SK-N-SH treated with all-trans-retinoic acid at 6 μM for 48 hours (cell line): Measurements from ENCODE around the gene ARL15.

ENCODE experiments used
- ATAC-seq: fragments of 200-7000 bp; cut with Tn5 transposase; 3 replicates; pipeline ENCODE4 v1.9.1; 2020; ENCODE audit warnings: mild to moderate bottlenecking, moderate library complexity
- ARNTL ChIP-seq: fragments of 450-650 bp; formaldehyde crosslinking; IDR thresholded peaks from 2 replicates; pipeline ENCODE4 v1.5.0; 2020; ENCODE audit warnings: low read depth, mild to moderate bottlenecking, moderate library complexity, borderline replicate concordance
- BACH2 ChIP-seq: fragments of 250-450 bp; sonication (Bioruptor Pico); IDR thresholded peaks from 2 replicates; pipeline ENCODE4 v1.9.0; 2021; ENCODE audit warnings: mild to moderate bottlenecking, borderline replicate concordance
- CREB5 ChIP-seq: fragments of 250-450 bp; sonication (Bioruptor Pico); IDR thresholded peaks from 2 replicates; pipeline ENCODE4 v1.5.1; 2020; ENCODE audit warnings: low read depth, mild to moderate bottlenecking, moderate library complexity
- CSDC2 ChIP-seq: fragments of 250-450 bp; sonication (Bioruptor Pico); IDR thresholded peaks from 2 replicates; pipeline ENCODE4 v1.5.0; 2020; ENCODE audit warnings: mild to moderate bottlenecking, moderate library complexity
- ESRRG ChIP-seq: fragments of 250-450 bp; sonication (Bioruptor Pico); IDR thresholded peaks from 2 replicates; pipeline ENCODE4 v1.6.1; 2021; ENCODE audit warnings: mild to moderate bottlenecking
- GLIS3 ChIP-seq: fragments of 250-450 bp; sonication (Bioruptor Pico); IDR thresholded peaks from 2 replicates; pipeline ENCODE4 v1.5.0; 2020; ENCODE audit warnings: mild to moderate bottlenecking, moderate library complexity
- ISL1 ChIP-seq: fragments of 250-450 bp; sonication (Bioruptor Pico); IDR thresholded peaks from 2 replicates; pipeline ENCODE4 v2.1.2; 2022; ENCODE audit warnings: mild to moderate bottlenecking, moderate library complexity
- PATZ1 ChIP-seq: fragments of 250-450 bp; sonication (Bioruptor Pico); IDR thresholded peaks from 2 replicates; pipeline ENCODE4 v1.8.0; 2020; ENCODE audit warnings: mild to moderate bottlenecking, moderate library complexity, borderline replicate concordance
- PPARA ChIP-seq: fragments of 250-450 bp; sonication (Bioruptor Pico); IDR thresholded peaks from 2 replicates; pipeline ENCODE4 v1.5.0; 2020; ENCODE audit warnings: mild to moderate bottlenecking, borderline replicate concordance
- RARB ChIP-seq: fragments of 250-450 bp; sonication (Bioruptor Pico); IDR thresholded peaks from 2 replicates; pipeline ENCODE4 v1.8.0; 2021; ENCODE audit warnings: mild to moderate bottlenecking, moderate library complexity
- SNAI2 ChIP-seq: fragments of 250-450 bp; sonication (Bioruptor Pico); IDR thresholded peaks from 2 replicates; pipeline ENCODE4 v1.5.0; 2020; ENCODE audit warnings: mild to moderate bottlenecking, moderate library complexity
- TCF4 ChIP-seq: fragments of 250-450 bp; sonication (Bioruptor Pico); IDR thresholded peaks from 2 replicates; pipeline ENCODE4 v1.8.0; 2021; ENCODE audit warnings: mild to moderate bottlenecking, moderate library complexity, borderline replicate concordance
- TOX ChIP-seq: fragments of 250-450 bp; sonication (Bioruptor Pico); IDR thresholded peaks from 2 replicates; pipeline ENCODE4 v1.8.0; 2021; ENCODE audit warnings: mild to moderate bottlenecking, moderate library complexity, borderline replicate concordance
- ZC3H10 ChIP-seq: fragments of 250-450 bp; sonication (Bioruptor Pico); IDR thresholded peaks from 2 replicates; pipeline ENCODE4 v1.5.1; 2021; ENCODE audit warnings: mild to moderate bottlenecking, moderate library complexity
- ZFP3 ChIP-seq: fragments of 250-450 bp; sonication (Bioruptor Pico); IDR thresholded peaks from 2 replicates; pipeline ENCODE4 v1.5.0; 2020; ENCODE audit warnings: mild to moderate bottlenecking, moderate library complexity
- ZFP30 ChIP-seq: fragments of 450-650 bp; formaldehyde crosslinking; IDR thresholded peaks from 2 replicates; pipeline ENCODE4 v1.5.0; 2022; ENCODE audit warnings: mild to moderate bottlenecking, moderate library complexity
- ZNF565 ChIP-seq: fragments of 450-650 bp; formaldehyde crosslinking; conservative IDR thresholded peaks from 2 replicates; pipeline ENCODE4 v1.5.0; 2020; ENCODE audit warnings: low read depth, mild to moderate bottlenecking, moderate library complexity
- ZNF70 ChIP-seq: fragments of 450-650 bp; formaldehyde crosslinking; IDR thresholded peaks from 2 replicates; pipeline ENCODE4 v1.5.0; 2020; ENCODE audit warnings: mild to moderate bottlenecking, moderate library complexity
- ZNF8 ChIP-seq: fragments of 450-650 bp; formaldehyde crosslinking; IDR thresholded peaks from 2 replicates; pipeline ENCODE4 v1.5.0; 2020; ENCODE audit warnings: mild to moderate bottlenecking, moderate library complexity
- TF ChIP-seq, protein P1 (sequence below): fragments of 250-450 bp; sonication (Bioruptor Pico); IDR thresholded peaks from 2 replicates; pipeline ENCODE4 v1.5.1; 2021; ENCODE audit warnings: mild to moderate bottlenecking, moderate library complexity
- TF ChIP-seq, protein P2 (sequence below): fragments of 250-450 bp; sonication (Bioruptor Pico); IDR thresholded peaks from 2 replicates; pipeline ENCODE4 v1.5.0; 2020; ENCODE audit warnings: mild to moderate bottlenecking, moderate library complexity

The ARL15 gene

GRCh38 chr5:53970475-53970874 is 339.9 kb downstream of the ARL15 start (continued):
- no peak for TF ChIP-seq CREB5 (CRISPR knock-in tag)

- no peak for ATAC-seq
- TF ChIP-seq CREB5 (CRISPR knock-in tag), result no peak
- TF ChIP-seq ISL1, result no peak
These were observed 341.1 kb downstream of the ARL15 start for GRCh38 chr5:53969176-53969730.

DNA sequence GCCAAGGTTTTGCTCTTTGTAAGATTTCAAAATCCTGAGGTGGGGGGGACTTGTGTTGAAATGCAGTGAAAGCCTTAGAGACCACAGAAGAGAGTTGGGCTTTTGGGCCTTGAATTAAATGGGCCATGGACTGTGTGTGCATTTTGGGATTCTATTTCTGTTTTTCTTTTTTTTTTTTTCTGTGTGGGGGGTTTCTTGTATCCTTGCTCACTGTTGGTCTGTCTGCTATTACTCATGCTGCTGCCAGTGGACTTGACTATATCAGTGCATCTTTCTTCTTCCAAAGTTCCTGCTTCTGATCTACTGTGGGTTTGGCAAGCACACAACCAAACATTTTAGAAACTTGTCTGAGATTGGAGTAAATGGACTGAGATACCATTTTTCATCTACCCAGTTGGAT is 344.9 kb downstream of the ARL15 start:
- TF ChIP-seq TCF4 (CRISPR knock-in tag) (no peak), RARB (CRISPR knock-in tag) (no peak), ZNF70 (CRISPR knock-in tag) (no peak), BACH2 (CRISPR knock-in tag) (no peak), ARNTL (CRISPR knock-in tag) (no peak), ZNF8 (CRISPR knock-in tag) (no peak), SNAI2 (no peak), ESRRG (CRISPR knock-in tag) (no peak), ZFP30 (CRISPR knock-in tag) (no peak)
- TF ChIP-seq, protein P1, sequence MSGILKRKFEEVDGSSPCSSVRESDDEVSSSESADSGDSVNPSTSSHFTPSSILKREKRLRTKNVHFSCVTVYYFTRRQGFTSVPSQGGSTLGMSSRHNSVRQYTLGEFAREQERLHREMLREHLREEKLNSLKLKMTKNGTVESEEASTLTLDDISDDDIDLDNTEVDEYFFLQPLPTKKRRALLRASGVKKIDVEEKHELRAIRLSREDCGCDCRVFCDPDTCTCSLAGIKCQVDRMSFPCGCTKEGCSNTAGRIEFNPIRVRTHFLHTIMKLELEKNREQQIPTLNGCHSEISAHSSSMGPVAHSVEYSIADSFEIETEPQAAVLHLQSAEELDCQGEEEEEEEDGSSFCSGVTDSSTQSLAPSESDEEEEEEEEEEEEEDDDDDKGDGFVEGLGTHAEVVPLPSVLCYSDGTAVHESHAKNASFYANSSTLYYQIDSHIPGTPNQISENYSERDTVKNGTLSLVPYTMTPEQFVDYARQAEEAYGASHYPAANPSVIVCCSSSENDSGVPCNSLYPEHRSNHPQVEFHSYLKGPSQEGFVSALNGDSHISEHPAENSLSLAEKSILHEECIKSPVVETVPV, result no peak

DNA sequence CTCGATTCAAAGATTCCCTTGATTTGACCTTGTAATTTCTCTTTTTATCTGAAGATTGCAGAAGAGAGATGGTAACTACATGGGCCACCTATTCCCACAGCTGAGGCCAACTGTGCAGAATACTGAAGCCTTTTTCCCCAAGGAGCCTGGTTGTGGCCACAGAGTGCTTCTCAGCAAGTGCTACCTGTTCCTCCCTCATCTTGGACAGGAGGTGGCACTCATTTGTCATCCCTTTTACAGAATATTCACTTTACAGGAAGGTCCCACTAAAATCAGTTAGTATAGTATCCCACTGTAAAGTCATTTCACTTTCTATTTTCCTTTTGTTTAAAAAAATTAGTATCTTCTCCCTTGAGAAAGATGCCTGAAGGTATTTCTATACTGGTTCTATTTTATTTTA is 346.4 kb downstream of the ARL15 start:
- no peak for ATAC-seq
- TF ChIP-seq PPARA (no peak), GLIS3 (CRISPR knock-in tag) (no peak), TOX (CRISPR knock-in tag) (no peak)

More for the DNA sequence above, 344.9 kb downstream of the ARL15 start:
- ATAC-seq, result no peak

DNA sequence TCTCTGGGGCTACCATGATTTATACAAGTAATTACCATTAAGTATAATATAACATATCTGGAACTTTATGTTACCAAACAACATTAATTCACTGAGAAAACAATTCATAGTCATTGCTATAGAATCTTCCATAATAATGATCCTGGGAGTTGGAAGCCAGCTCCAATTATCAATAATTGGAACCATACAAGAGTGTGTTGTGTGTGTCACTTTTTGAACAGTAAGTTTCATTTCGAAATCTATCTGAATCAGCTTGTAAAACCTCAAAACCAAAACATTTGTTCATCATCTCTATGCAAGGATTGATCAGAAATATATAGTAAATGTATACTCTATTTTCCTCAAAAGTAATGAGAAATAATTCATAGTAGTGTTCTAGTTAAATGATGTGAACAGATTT is 348.1 kb downstream of the ARL15 start:
- no peak for ATAC-seq
- TF ChIP-seq ZNF8 (CRISPR knock-in tag) (no peak), ZNF565 (CRISPR knock-in tag) (no peak)
- TF ChIP-seq, protein P1, result no peak

GRCh38 chr5:53956632-53957031 is 353.7 kb downstream of the ARL15 start:
- ATAC-seq, result no peak
- TF ChIP-seq RARB (CRISPR knock-in tag) (no peak), PATZ1 (no peak), SNAI2 (no peak), ARNTL (CRISPR knock-in tag) (no peak), TOX (CRISPR knock-in tag) (no peak), CSDC2 (CRISPR knock-in tag) (no peak), ZFP30 (CRISPR knock-in tag) (no peak), ZC3H10 (CRISPR knock-in tag) (no peak), CREB5 (CRISPR knock-in tag) (no peak), TCF4 (CRISPR knock-in tag) (no peak), ZFP3 (CRISPR knock-in tag) (no peak)
- TF ChIP-seq, protein P2, sequence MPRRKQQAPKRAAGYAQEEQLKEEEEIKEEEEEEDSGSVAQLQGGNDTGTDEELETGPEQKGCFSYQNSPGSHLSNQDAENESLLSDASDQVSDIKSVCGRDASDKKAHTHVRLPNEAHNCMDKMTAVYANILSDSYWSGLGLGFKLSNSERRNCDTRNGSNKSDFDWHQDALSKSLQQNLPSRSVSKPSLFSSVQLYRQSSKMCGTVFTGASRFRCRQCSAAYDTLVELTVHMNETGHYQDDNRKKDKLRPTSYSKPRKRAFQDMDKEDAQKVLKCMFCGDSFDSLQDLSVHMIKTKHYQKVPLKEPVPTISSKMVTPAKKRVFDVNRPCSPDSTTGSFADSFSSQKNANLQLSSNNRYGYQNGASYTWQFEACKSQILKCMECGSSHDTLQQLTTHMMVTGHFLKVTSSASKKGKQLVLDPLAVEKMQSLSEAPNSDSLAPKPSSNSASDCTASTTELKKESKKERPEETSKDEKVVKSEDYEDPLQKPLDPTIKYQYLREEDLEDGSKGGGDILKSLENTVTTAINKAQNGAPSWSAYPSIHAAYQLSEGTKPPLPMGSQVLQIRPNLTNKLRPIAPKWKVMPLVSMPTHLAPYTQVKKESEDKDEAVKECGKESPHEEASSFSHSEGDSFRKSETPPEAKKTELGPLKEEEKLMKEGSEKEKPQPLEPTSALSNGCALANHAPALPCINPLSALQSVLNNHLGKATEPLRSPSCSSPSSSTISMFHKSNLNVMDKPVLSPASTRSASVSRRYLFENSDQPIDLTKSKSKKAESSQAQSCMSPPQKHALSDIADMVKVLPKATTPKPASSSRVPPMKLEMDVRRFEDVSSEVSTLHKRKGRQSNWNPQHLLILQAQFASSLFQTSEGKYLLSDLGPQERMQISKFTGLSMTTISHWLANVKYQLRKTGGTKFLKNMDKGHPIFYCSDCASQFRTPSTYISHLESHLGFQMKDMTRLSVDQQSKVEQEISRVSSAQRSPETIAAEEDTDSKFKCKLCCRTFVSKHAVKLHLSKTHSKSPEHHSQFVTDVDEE (CRISPR knock-in tag), result no peak
